ENCODE measurements around the gene FSIP1. TPM values are rescaled to one million over a fixed set of nuclear protein-coding genes. Genes with fewer than 3 reads are reported as not detected.

FSIP1 gene
- total RNA-seq, 1 donor = 3.6 TPM

DNA sequence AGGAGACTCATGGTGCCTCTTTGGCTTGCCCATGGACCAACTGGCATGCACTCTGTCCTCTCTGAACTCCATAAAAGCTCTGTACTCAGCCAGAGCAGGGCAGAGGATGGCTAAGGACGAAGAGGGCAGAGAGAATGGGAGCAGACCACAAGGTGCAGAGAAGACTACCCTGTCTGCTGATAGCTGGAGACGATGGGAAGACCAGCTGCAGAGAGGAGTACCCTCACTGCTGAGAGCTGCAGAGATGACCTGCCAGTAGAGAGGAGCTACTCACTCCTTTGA lies 136.7 kb downstream of the FSIP1 start:
- H3K79me2 ChIP-seq (ENCODE audit: insufficient read depth, low read length) = no peaks in the 10 kb centered on the region

DNA sequence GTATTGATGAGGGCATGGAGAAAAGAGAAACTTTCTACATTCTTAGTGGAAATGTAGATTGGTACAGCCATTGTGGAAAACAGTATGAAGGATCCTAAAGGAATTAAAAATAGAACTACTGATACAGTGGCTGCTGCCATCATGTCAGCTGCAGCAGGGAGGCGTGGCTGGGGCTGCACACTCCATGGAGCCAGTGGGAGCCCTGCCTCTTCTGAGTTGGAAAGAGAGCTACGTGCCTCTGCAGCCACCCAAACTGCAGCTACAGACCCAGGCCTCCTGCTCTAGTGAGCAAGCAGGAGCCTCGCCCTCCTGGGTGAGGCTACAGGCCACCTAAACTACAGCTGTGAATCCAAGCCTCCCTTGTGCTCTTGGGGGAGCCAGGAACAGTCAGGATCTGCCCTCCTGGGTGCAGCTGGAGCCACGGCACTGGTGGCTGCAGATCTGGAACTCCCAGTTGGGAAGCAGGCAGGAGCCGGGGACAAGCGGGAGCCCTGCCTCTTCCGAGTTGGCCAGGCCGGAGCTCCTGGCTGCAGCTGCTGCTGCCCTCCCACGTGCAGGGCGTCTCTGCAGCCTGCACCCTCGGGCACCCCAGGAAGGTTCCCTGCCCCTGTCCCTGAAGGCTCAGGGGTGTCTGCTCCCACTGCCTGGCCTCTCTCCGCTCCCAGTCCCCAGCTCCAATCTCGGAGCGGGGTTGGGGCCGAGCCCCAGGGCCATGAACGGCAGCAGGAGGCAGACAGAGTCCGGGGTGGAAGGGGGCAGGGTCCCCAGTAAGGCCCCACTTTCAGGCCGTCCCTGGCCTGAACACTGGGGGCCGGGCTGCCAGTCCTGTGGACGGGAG lies 137.3 kb downstream of the FSIP1 start:
- Histone ChIP-seq H3K27me3 (ENCODE audit: insufficient read depth, low read length) (no peaks in the 10 kb centered on the region), H3K36me3 (ENCODE audit: insufficient read depth, low read length) (no peaks in the 10 kb centered on the region), H3K4me2 (ENCODE audit: insufficient read depth, low read length) (no peak overlapping the region), H3K4me1 (ENCODE audit: insufficient read depth, low read length) (peaks cover 15% of the 10 kb centered on the region), H3K4me3 (ENCODE audit: insufficient read depth, low read length) (no peak overlapping the region), H3K27ac (ENCODE audit: low read depth, low read length) (no peak overlapping the region), H2AFZ (ENCODE audit: low read length) (no peak overlapping the region), H4K20me1 (ENCODE audit: insufficient read depth, low read length) (no peaks in the 10 kb centered on the region), H3K9me3 (ENCODE audit: low read depth, low read length) (no peaks in the 10 kb centered on the region), H3K79me2 (ENCODE audit: insufficient read depth, low read length) (no peaks in the 10 kb centered on the region)
- TF ChIP-seq, protein P1, sequence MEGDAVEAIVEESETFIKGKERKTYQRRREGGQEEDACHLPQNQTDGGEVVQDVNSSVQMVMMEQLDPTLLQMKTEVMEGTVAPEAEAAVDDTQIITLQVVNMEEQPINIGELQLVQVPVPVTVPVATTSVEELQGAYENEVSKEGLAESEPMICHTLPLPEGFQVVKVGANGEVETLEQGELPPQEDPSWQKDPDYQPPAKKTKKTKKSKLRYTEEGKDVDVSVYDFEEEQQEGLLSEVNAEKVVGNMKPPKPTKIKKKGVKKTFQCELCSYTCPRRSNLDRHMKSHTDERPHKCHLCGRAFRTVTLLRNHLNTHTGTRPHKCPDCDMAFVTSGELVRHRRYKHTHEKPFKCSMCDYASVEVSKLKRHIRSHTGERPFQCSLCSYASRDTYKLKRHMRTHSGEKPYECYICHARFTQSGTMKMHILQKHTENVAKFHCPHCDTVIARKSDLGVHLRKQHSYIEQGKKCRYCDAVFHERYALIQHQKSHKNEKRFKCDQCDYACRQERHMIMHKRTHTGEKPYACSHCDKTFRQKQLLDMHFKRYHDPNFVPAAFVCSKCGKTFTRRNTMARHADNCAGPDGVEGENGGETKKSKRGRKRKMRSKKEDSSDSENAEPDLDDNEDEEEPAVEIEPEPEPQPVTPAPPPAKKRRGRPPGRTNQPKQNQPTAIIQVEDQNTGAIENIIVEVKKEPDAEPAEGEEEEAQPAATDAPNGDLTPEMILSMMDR (IDR thresholded peaks at IDR 0.05; ENCODE audit: extremely low read depth, low read depth, low read length) = no peak
- DNase-seq (ENCODE audit: insufficient read length, low spot score, missing footprints) = no peak

More for the DNA sequence above, 136.7 kb downstream of the FSIP1 start:
- H3K4me2 ChIP-seq (ENCODE audit: insufficient read depth, low read length) = no peak overlapping the region
- no peak overlapping the region for H2AFZ ChIP-seq (ENCODE audit: low read length)
- H3K4me1 ChIP-seq (ENCODE audit: insufficient read depth, low read length) = peaks cover 15% of the 10 kb centered on the region
- DNase-seq (ENCODE audit: insufficient read length, low spot score, missing footprints) = no peak
- no peak overlapping the region for H3K27ac ChIP-seq (ENCODE audit: low read depth, low read length)
- H3K36me3 ChIP-seq (ENCODE audit: insufficient read depth, low read length) = no peaks in the 10 kb centered on the region
- H3K27me3 ChIP-seq (ENCODE audit: insufficient read depth, low read length) = no peaks in the 10 kb centered on the region
- TF ChIP-seq, protein P1 (IDR thresholded peaks at IDR 0.05; ENCODE audit: extremely low read depth, low read depth, low read length) = no peak
- no peak overlapping the region for H3K4me3 ChIP-seq (ENCODE audit: insufficient read depth, low read length)
- no peaks in the 10 kb centered on the region for H3K9me3 ChIP-seq (ENCODE audit: low read depth, low read length)
- no peaks in the 10 kb centered on the region for H4K20me1 ChIP-seq (ENCODE audit: insufficient read depth, low read length)

GRCh38 chr15:39644136-39644535 lies 138.5 kb downstream of the FSIP1 start:
- Histone ChIP-seq H3K9me3 (ENCODE audit: low read depth, low read length) (no peaks in the 10 kb centered on the region), H2AFZ (ENCODE audit: low read length) (no peak overlapping the region), H3K79me2 (ENCODE audit: insufficient read depth, low read length) (no peaks in the 10 kb centered on the region), H3K36me3 (ENCODE audit: insufficient read depth, low read length) (no peaks in the 10 kb centered on the region), H3K27ac (ENCODE audit: low read depth, low read length) (no peak overlapping the region), H3K4me2 (ENCODE audit: insufficient read depth, low read length) (no peak overlapping the region), H3K4me3 (ENCODE audit: insufficient read depth, low read length) (no peak overlapping the region), H4K20me1 (ENCODE audit: insufficient read depth, low read length) (no peaks in the 10 kb centered on the region), H3K27me3 (ENCODE audit: insufficient read depth, low read length) (no peaks in the 10 kb centered on the region), H3K4me1 (ENCODE audit: insufficient read depth, low read length) (peaks cover 15% of the 10 kb centered on the region)
- no peak for DNase-seq (ENCODE audit: insufficient read length, low spot score, missing footprints)
- TF ChIP-seq, protein P1 (IDR thresholded peaks at IDR 0.05; ENCODE audit: extremely low read depth, low read depth, low read length) = no peak

DNA sequence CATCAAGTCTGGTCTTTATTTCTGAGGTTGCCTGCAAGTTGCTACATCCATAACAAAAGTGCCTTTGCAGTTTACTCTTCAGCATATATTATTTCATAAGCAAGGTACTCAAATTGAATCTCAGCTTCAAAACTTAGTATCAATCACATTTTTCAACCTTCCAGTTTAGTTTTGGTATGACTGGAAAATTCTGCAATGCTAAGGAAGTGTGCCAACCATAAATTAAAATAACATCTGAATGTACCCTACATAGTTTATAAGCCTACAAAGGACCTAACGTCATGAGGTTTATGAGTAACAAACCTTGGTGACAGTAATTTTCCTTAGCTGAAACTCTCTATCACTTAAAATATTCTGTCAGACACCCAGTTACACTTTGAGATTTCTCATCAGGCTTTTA lies 138.9 kb downstream of the FSIP1 start:
- Histone ChIP-seq H3K4me3 (ENCODE audit: insufficient read depth, low read length) (no peak overlapping the region), H3K27me3 (ENCODE audit: insufficient read depth, low read length) (no peaks in the 10 kb centered on the region), H3K4me1 (ENCODE audit: insufficient read depth, low read length) (peaks cover 15% of the 10 kb centered on the region), H4K20me1 (ENCODE audit: insufficient read depth, low read length) (no peaks in the 10 kb centered on the region), H3K36me3 (ENCODE audit: insufficient read depth, low read length) (no peaks in the 10 kb centered on the region), H3K9me3 (ENCODE audit: low read depth, low read length) (no peaks in the 10 kb centered on the region), H3K79me2 (ENCODE audit: insufficient read depth, low read length) (no peaks in the 10 kb centered on the region), H3K4me2 (ENCODE audit: insufficient read depth, low read length) (no peak overlapping the region), H3K27ac (ENCODE audit: low read depth, low read length) (no peak overlapping the region), H2AFZ (ENCODE audit: low read length) (no peak overlapping the region)
- DNase-seq (ENCODE audit: insufficient read length, low spot score, missing footprints) = no peak
- TF ChIP-seq, protein P1 (IDR thresholded peaks at IDR 0.05; ENCODE audit: extremely low read depth, low read depth, low read length) = no peak

All from osteoblast (primary cell).